Measurements from ENCODE around the gene TRAPPC6A. TPM values are rescaled to one million over a fixed set of nuclear protein-coding genes. Genes with fewer than 3 reads are reported as not detected.

TRAPPC6A gene
- total and polyA plus RNA-seq, 9 of the 15 experiments (the other 6 are each of a cell fraction or from before 2014, with no cell fraction given): 0.82 to 23.6 (median 11.6) TPM

GRCh38 chr19:45159971-45160324, 18.1 kb downstream of the TRAPPC6A start:
- Histone ChIP-seq H3K27ac (ENCODE audit: extremely low read depth, low read depth, low read length) (no peak overlapping the region), H3K4me2 (ENCODE audit: insufficient read depth, low read length) (no peak overlapping the region), H3K79me2 (ENCODE audit: control insufficient read depth, insufficient read depth, low read length) (no peaks in the 10 kb centered on the region), H3K9me3 (replicated peaks; ENCODE audit: control insufficient read depth, insufficient read depth, low read depth, low read length) (no peaks in the 10 kb centered on the region), H4K20me1 (replicated peaks; ENCODE audit: control insufficient read depth, insufficient read depth, low read length) (peaks cover 17% of the 10 kb centered on the region; the same call in 1 of the 2 replicates), H3K9ac (ENCODE audit: insufficient read depth in 1 of 2, low read depth in 2 of 2, low read length in 2 of 2) (no peak overlapping the region), H3K4me3 (no peak overlapping the region), H3K27me3 (ENCODE audit: control insufficient read depth in 2 of 2, insufficient read depth in 2 of 2, low read length in 2 of 2) (peaks cover 6 to 26% of the 10 kb centered on the region in 2 experiments; a peak in 4 of 5 replicates), H2AFZ (ENCODE audit: low read depth, low read length) (no peak overlapping the region), H3K36me3 (ENCODE audit: control insufficient read depth, insufficient read depth, low read length) (no peaks in the 10 kb centered on the region), H3K4me1 (replicated peaks in 1 of 2; ENCODE audit: control insufficient read depth in 2 of 2, insufficient read depth in 2 of 2, low read length in 2 of 2) (peaks cover 3 to 72% of the 10 kb centered on the region in 2 experiments; a peak in 3 of 5 replicates), H3K9me1 (ENCODE audit: control insufficient read depth, insufficient read depth, low read length) (no peaks in the 10 kb centered on the region)
- ChIA-PET CTCF (ENCODE audit: low intra/inter-chr PET ratio) (no interaction called here), POLR2A (interaction anchor here (1.4 kb wide), 1 partner anchor 27 kb away, joined by 3 read pairs; no protein-coding TSS in a partner anchor)
- 24% methylated on average over 8 of the region's 10 CpGs for WGBS (ENCODE audit: insufficient coverage, low coverage, missing lambda C conversion rate)
- intact Hi-C loops (cut with micrococcal nuclease) (no loop called here), in situ Hi-C loops (cut with MboI) (no loop called here)
- BruUV-seq (replicated peaks): no TSS peak
- peak; percentile 40 for TF ChIP-seq POLR2G (IDR thresholded peaks at IDR 0.05; ENCODE audit: low read depth, low read length)
- no peak for TF ChIP-seq TBL1XR1 (IDR thresholded peaks at IDR 0.05; ENCODE audit: low read length in 2 of 2)
- FAIRE-seq (no peak), DNase-seq (ENCODE audit: extremely low read depth in 1 of 4, low spot score in 3 of 4) (no peak), ATAC-seq (no peak)

GRCh38 chr19:45159210-45159970, 18.6 kb downstream of the TRAPPC6A start:
- BruUV-seq (replicated peaks): no TSS peak
- peaks cover 3 to 70% of the 10 kb centered on the region in 2 experiments; a peak in 4 of 5 replicates for H3K4me1 ChIP-seq (replicated peaks in 1 of 2; ENCODE audit: control insufficient read depth in 2 of 2, insufficient read depth in 2 of 2, low read length in 2 of 2)
- ATAC-seq: no peak
- intact Hi-C loops (cut with micrococcal nuclease) (no loop called here), in situ Hi-C loops (cut with MboI) (no loop called here)
- no peak overlapping the region for H3K4me2 ChIP-seq (ENCODE audit: insufficient read depth, low read length)
- no peak for FAIRE-seq
- no peak for DNase-seq (ENCODE audit: extremely low read depth in 1 of 4, low spot score in 3 of 4)
- peaks cover 6 to 26% of the 10 kb centered on the region in 2 experiments; a peak in 4 of 5 replicates for H3K27me3 ChIP-seq (ENCODE audit: control insufficient read depth in 2 of 2, insufficient read depth in 2 of 2, low read length in 2 of 2)
- no peak overlapping the region for H3K4me3 ChIP-seq
- no peaks in the 10 kb centered on the region for H3K9me3 ChIP-seq (replicated peaks; ENCODE audit: control insufficient read depth, insufficient read depth, low read depth, low read length)
- H4K20me1 ChIP-seq (replicated peaks; ENCODE audit: control insufficient read depth, insufficient read depth, low read length): peaks cover 18% of the 10 kb centered on the region
- 28% methylated on average over 11 of the region's 12 CpGs for WGBS (ENCODE audit: insufficient coverage, low coverage, missing lambda C conversion rate)
- no peak overlapping the region for H3K27ac ChIP-seq (ENCODE audit: extremely low read depth, low read depth, low read length)
- no peak overlapping the region for H3K9ac ChIP-seq (ENCODE audit: insufficient read depth in 1 of 2, low read depth in 2 of 2, low read length in 2 of 2)
- H3K9me1 ChIP-seq (ENCODE audit: control insufficient read depth, insufficient read depth, low read length): no peaks in the 10 kb centered on the region
- ChIA-PET POLR2A (interaction anchor here (1.4 kb wide), 1 partner anchor 26 kb away, joined by 3 read pairs; no protein-coding TSS in a partner anchor), CTCF (ENCODE audit: low intra/inter-chr PET ratio) (no interaction called here)
- no peaks in the 10 kb centered on the region for H3K79me2 ChIP-seq (ENCODE audit: control insufficient read depth, insufficient read depth, low read length)
- no peak overlapping the region for H2AFZ ChIP-seq (ENCODE audit: low read depth, low read length)
- H3K36me3 ChIP-seq (ENCODE audit: control insufficient read depth, insufficient read depth, low read length): no peaks in the 10 kb centered on the region
- TF ChIP-seq NUFIP1 (IDR thresholded peaks at IDR 0.05; ENCODE audit: partially characterized antibody) (no peak), ZNF232 (CRISPR knock-in tag; IDR thresholded peaks at IDR 0.05) (no peak), ZNF23 (CRISPR knock-in tag; IDR thresholded peaks at IDR 0.05) (no peak)

All from K562 (cell line).